HG02588 (cell line): Measurements from ENCODE around the gene CNGB1.
"Not testable (repeated sequence)": the region's sequence is repeated elsewhere in the genome, so short reads cannot be mapped to it uniquely, and the experiment has no call there.

Source experiments
- ATAC-seq: cut with Tn5 transposase; IDR thresholded peaks from one replicate; pipeline ENCODE4 v1.9.1; 2021; ENCODE audit warnings: mild to moderate bottlenecking, moderate library complexity; ENCODE audit not compliant: unreplicated experiment

CNGB1 gene

GRCh38 chr16:57837305-57838125, 133.4 kb downstream of the CNGB1 start:
- ATAC-seq = no peak

GRCh38 chr16:57835439-57835838, 135.5 kb downstream of the CNGB1 start:
- not testable (repeated sequence) for ATAC-seq

- no peak for ATAC-seq
Measured at GRCh38 chr16:57834936-57835335, 136.0 kb downstream of the CNGB1 start.
